ENCODE data around the gene TRPM5. TPM values are rescaled to one million over a fixed set of nuclear protein-coding genes. Genes with fewer than 3 reads are reported as not detected.

Gene TRPM5
- total RNA-seq, 1 donor from 2014 or later: not detected

GRCh38 chr11:2422461-2423156, 21.7 kb downstream of the TRPM5 start:
- H3K9me3 Mint-ChIP-seq (ENCODE audit: unreplicated experiment): no peaks in the 10 kb centered on the region
- no peaks in the 10 kb centered on the region for H3K9me3 ChIP-seq (ENCODE audit: insufficient read depth, low read depth, low read length)
- no peaks in the 10 kb centered on the region for H4K20me1 ChIP-seq (ENCODE audit: insufficient read depth, low read length)
- no peaks in the 10 kb centered on the region for H3K27me3 ChIP-seq (ENCODE audit: insufficient read depth, low read length)
- no peaks in the 10 kb centered on the region for H3K79me2 ChIP-seq (ENCODE audit: insufficient read depth, low read length)
- TF ChIP-seq EZH2 (IDR thresholded peaks at IDR 0.05; ENCODE audit: insufficient read depth, low read length): no peak
- TF ChIP-seq CTCF (IDR thresholded peaks at IDR 0.05; ENCODE audit: insufficient read depth, low read depth, low read length): no peak
- H3K36me3 Mint-ChIP-seq (ENCODE audit: low read depth, unreplicated experiment): no peaks in the 10 kb centered on the region
- H3K4me3 Mint-ChIP-seq (ENCODE audit: unreplicated experiment): no peak overlapping the region
- no peak overlapping the region for H3K27ac ChIP-seq (ENCODE audit: low read depth, low read length)
- H3K4me1 Mint-ChIP-seq (ENCODE audit: low read depth, unreplicated experiment): no peaks in the 10 kb centered on the region
- peaks cover 14% of the 10 kb centered on the region for H3K27me3 Mint-ChIP-seq (ENCODE audit: low read depth, unreplicated experiment)
- DNase-seq (ENCODE audit: low read depth): no peak
- no peak for FAIRE-seq
- no peak overlapping the region for H3K9ac ChIP-seq (ENCODE audit: low read length)
- no peak overlapping the region for H3K4me3 ChIP-seq (ENCODE audit: insufficient read depth, low read depth, low read length)
- H3K4me2 ChIP-seq (ENCODE audit: low read length): no peak overlapping the region
- no peak overlapping the region for H3K27ac Mint-ChIP-seq (ENCODE audit: unreplicated experiment)
- no peak overlapping the region for H2AFZ ChIP-seq (ENCODE audit: low read depth, low read length)
- H3K36me3 ChIP-seq (ENCODE audit: insufficient read depth, low read length): no peaks in the 10 kb centered on the region
- H3K4me1 ChIP-seq (ENCODE audit: insufficient read depth, low read length): no peaks in the 10 kb centered on the region

- Histone ChIP-seq H3K79me2 (ENCODE audit: insufficient read depth, low read length) (no peaks in the 10 kb centered on the region), H3K4me2 (ENCODE audit: low read length) (no peak overlapping the region), H3K27ac (ENCODE audit: low read depth, low read length) (no peak overlapping the region), H3K4me3 (ENCODE audit: insufficient read depth, low read depth, low read length) (no peak overlapping the region), H4K20me1 (ENCODE audit: insufficient read depth, low read length) (no peaks in the 10 kb centered on the region), H3K27me3 (ENCODE audit: insufficient read depth, low read length) (no peaks in the 10 kb centered on the region), H2AFZ (ENCODE audit: low read depth, low read length) (no peak overlapping the region), H3K4me1 (ENCODE audit: insufficient read depth, low read length) (no peaks in the 10 kb centered on the region), H3K36me3 (ENCODE audit: insufficient read depth, low read length) (no peaks in the 10 kb centered on the region), H3K9ac (ENCODE audit: low read length) (no peak overlapping the region), H3K9me3 (ENCODE audit: insufficient read depth, low read depth, low read length) (no peaks in the 10 kb centered on the region)
- no peaks in the 10 kb centered on the region for H3K4me1 Mint-ChIP-seq (ENCODE audit: low read depth, unreplicated experiment)
- no peak overlapping the region for H3K4me3 Mint-ChIP-seq (ENCODE audit: unreplicated experiment)
- H3K9me3 Mint-ChIP-seq (ENCODE audit: unreplicated experiment): no peaks in the 10 kb centered on the region
- H3K36me3 Mint-ChIP-seq (ENCODE audit: low read depth, unreplicated experiment): no peaks in the 10 kb centered on the region
- H3K27ac Mint-ChIP-seq (ENCODE audit: unreplicated experiment): no peak overlapping the region
- DNase-seq (ENCODE audit: low read depth): no peak
- TF ChIP-seq CTCF (IDR thresholded peaks at IDR 0.05; ENCODE audit: insufficient read depth, low read depth, low read length): no peak
- no peak for TF ChIP-seq EZH2 (IDR thresholded peaks at IDR 0.05; ENCODE audit: insufficient read depth, low read length)
- peaks cover 11% of the 10 kb centered on the region for H3K27me3 Mint-ChIP-seq (ENCODE audit: low read depth, unreplicated experiment)
- no peak for FAIRE-seq
Observed at GRCh38 chr11:2421996-2422395, 22.3 kb downstream of the TRPM5 start.

All from astrocyte (in vitro differentiated cells and primary cell).